ENCODE measurements around the gene HS3ST4. TPM values are rescaled to one million over a fixed set of nuclear protein-coding genes. Genes with fewer than 3 reads are reported as not detected.

HS3ST4 gene
- total and polyA plus RNA-seq, 2 experiments from 2014 or later = not detected

DNA sequence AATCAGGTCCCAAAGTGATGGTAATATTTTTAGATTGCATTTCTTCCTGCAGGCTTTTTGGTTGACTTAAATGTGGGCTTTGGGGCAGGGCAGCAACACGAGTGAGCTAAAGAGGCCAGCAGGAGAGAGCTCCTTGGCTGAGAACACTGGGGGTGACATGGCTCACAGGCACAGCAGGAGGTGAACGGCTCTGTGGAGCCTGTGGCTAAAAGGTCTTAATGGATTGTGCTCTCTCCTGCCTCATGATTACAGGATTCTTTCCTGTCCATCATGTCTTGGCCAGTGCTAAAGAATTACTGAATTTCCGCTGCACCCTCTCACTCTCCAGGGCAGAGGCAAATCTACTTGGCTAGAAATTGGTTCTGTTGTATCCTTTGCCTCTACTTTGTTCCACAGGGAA lies 366.6 kb downstream of the HS3ST4 start:
- no peaks in the 10 kb centered on the region for H3K36me3 ChIP-seq (ENCODE audit: low read depth)
- H3K4me2 ChIP-seq (ENCODE audit: unreplicated experiment) = no peak overlapping the region
- H3K27ac ChIP-seq = no peak overlapping the region
- DNase-seq = no peak
- no peaks in the 10 kb centered on the region for H4K20me1 ChIP-seq (ENCODE audit: insufficient read depth)
- H2AFZ ChIP-seq = no peak overlapping the region
- H3K9me3 ChIP-seq (ENCODE audit: low read depth) = no peaks in the 10 kb centered on the region
- H3K79me2 ChIP-seq (ENCODE audit: insufficient read depth) = no peaks in the 10 kb centered on the region
- H3K4me3 ChIP-seq = no peak overlapping the region
- H3K9ac ChIP-seq = no peak overlapping the region
- 17% methylated on average over 3 of the region's 3 CpGs for WGBS, 2 experiments (ENCODE audit: low coverage in 1 of 2, low lambda C conversion rate in 2 of 2, missing lambda C conversion rate in 2 of 2)
- H3F3A ChIP-seq (ENCODE audit: insufficient read depth) = no peaks in the 10 kb centered on the region
- no peaks in the 10 kb centered on the region for H3K4me1 ChIP-seq (ENCODE audit: insufficient read depth)
- H3K27me3 ChIP-seq (replicated peaks; ENCODE audit: insufficient read depth) = no peaks in the 10 kb centered on the region
- H3K9me2 ChIP-seq (ENCODE audit: insufficient read depth) = no peaks in the 10 kb centered on the region
- in situ Hi-C loops (cut with MboI) = no loop called here
- TF ChIP-seq EZH2phosphoT487 (IDR thresholded peaks at IDR 0.05; ENCODE audit: insufficient read depth, low read depth) (no peak), EZH2 (IDR thresholded peaks at IDR 0.05; ENCODE audit: insufficient read depth, poor library complexity, severe bottlenecking) (no peak)

DNA sequence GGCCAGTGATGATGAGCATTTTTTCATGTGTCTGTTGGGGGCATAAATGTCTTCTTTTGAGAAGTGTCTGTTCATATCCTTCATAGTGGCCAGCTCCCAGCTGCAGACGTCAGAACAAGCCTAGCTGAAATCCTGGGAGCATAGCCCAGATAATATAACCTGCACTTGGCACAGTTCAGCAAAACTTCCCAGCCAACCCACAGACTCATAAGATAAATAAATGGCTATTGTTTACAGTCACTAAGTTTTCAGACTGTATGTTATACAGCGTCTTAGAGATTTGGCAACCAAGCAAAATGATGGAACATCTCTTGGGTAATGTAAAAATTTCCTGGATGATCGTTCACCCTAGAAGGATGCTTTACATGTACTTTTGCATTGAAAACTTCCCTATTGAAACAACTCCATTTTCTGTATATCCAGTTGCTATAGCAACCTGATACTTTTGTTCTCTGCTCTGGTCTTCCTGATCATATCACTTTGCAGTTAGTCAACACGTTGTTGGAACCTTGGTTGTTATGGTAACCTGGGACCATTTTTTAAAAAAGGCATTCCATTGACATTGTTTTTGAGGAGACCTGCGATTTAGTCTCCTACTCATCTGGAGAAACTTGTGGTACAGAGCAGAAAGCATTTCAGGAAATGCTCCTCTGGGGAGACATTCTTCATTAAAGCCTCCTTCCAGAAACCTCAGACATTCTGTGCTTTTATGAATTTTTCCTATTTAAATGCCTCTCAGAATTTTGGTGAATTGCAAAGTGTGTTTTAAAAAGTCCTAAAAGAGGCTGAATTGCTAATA lies 378.7 kb downstream of the HS3ST4 start:
- H3K9me2 ChIP-seq (ENCODE audit: insufficient read depth) = no peaks in the 10 kb centered on the region
- H3K36me3 ChIP-seq (ENCODE audit: low read depth) = no peaks in the 10 kb centered on the region
- H3K27me3 ChIP-seq (replicated peaks; ENCODE audit: insufficient read depth) = no peaks in the 10 kb centered on the region
- no peak overlapping the region for H3K4me2 ChIP-seq (ENCODE audit: unreplicated experiment)
- H3F3A ChIP-seq (ENCODE audit: insufficient read depth) = no peaks in the 10 kb centered on the region
- TF ChIP-seq EZH2 (IDR thresholded peaks at IDR 0.05; ENCODE audit: insufficient read depth, poor library complexity, severe bottlenecking) (no peak), EZH2phosphoT487 (IDR thresholded peaks at IDR 0.05; ENCODE audit: insufficient read depth, low read depth) (no peak)
- WGBS, 2 experiments (ENCODE audit: low coverage in 1 of 2, low lambda C conversion rate in 2 of 2, missing lambda C conversion rate in 2 of 2) = 1 to 5% methylated on average over 5 of the region's 5 CpGs
- in situ Hi-C loops (cut with MboI) = no loop called here
- H3K4me1 ChIP-seq (ENCODE audit: insufficient read depth) = no peaks in the 10 kb centered on the region
- DNase-seq = no peak
- no peaks in the 10 kb centered on the region for H3K79me2 ChIP-seq (ENCODE audit: insufficient read depth)
- H3K4me3 ChIP-seq = no peak overlapping the region
- no peak overlapping the region for H2AFZ ChIP-seq
- no peaks in the 10 kb centered on the region for H4K20me1 ChIP-seq (ENCODE audit: insufficient read depth)
- no peak overlapping the region for H3K9ac ChIP-seq
- H3K9me3 ChIP-seq (ENCODE audit: low read depth) = no peaks in the 10 kb centered on the region
- H3K27ac ChIP-seq = no peak overlapping the region

DNA sequence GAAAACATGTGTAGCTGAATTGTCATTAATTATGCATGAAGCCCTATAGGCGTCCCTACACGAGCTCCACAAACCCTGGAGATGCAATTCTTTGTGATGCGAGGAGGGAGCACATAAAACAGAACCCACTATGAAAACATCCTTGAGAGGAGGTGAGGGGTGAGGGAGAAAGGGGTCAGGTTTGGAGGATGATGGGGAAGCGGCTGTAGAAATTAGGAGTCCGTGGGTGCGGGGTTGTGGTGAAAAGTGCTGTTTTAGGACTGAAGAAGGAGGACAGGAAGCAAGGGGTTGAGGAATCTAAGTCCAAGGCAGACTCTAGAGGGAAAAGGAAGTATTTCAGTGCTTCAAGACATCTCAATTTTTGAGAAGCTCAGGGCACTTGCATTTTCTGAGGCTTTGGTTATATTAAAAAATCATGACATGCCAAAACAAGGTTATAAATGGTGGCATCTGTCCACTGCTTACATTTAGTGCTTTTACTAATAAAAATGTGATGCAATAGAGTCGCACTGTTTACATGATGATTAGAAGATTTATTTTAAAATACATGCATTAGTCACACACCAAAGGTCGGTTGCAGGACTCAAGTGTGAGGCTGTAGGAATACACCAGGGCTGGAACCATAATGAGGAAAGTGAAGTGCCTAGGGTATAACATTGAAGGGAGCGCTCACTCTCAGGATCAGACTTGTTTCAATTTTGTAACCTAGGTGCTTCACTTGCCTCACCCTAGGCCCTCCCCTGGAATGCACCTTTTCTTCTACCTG lies 379.5 kb downstream of the HS3ST4 start:
- Histone ChIP-seq H3K27ac (no peak overlapping the region), H3K9ac (no peak overlapping the region), H2AFZ (no peak overlapping the region), H3K9me3 (ENCODE audit: low read depth) (no peaks in the 10 kb centered on the region), H3F3A (ENCODE audit: insufficient read depth) (no peaks in the 10 kb centered on the region), H4K20me1 (ENCODE audit: insufficient read depth) (no peaks in the 10 kb centered on the region), H3K4me3 (no peak overlapping the region), H3K4me1 (ENCODE audit: insufficient read depth) (no peaks in the 10 kb centered on the region), H3K79me2 (ENCODE audit: insufficient read depth) (no peaks in the 10 kb centered on the region), H3K4me2 (ENCODE audit: unreplicated experiment) (no peak overlapping the region), H3K9me2 (ENCODE audit: insufficient read depth) (no peaks in the 10 kb centered on the region), H3K36me3 (ENCODE audit: low read depth) (no peaks in the 10 kb centered on the region), H3K27me3 (replicated peaks; ENCODE audit: insufficient read depth) (no peaks in the 10 kb centered on the region)
- TF ChIP-seq EZH2phosphoT487 (IDR thresholded peaks at IDR 0.05; ENCODE audit: insufficient read depth, low read depth) (no peak), EZH2 (IDR thresholded peaks at IDR 0.05; ENCODE audit: insufficient read depth, poor library complexity, severe bottlenecking) (no peak)
- in situ Hi-C loops (cut with MboI) = no loop called here
- WGBS, 2 experiments (ENCODE audit: low coverage in 1 of 2, low lambda C conversion rate in 2 of 2, missing lambda C conversion rate in 2 of 2) = 6 to 7% methylated on average over 9 of the region's 9 CpGs
- no peak for DNase-seq

DNA sequence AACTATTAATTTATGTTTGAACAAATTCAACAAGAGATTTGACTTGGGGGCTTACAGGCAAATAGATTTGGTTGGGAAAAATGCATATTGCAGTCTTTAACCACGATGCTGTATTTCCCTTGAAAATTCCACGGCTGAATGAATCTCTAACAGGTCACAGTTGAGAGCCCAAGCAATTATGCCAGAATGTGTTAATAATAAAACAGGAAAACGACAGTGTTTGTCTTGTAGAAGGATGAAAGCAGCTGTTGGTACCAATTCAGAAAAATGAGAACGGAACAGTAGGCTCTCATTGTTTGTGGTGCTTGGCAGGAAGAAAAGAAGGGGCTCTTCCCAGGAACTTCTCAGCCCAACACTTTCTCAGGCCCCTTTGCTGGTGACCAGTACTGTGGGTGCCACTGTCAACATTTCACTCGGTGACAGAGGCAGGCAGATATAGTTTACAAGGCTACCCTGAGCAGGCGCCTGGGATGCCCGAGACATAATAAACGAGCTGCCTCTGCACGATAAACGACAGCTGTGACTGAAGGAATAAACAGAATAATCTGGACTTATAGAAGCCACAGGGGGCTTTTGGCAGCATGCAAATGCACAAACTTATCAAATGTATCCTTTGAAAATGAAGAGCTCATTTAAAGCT lies 387.1 kb downstream of the HS3ST4 start:
- no peak overlapping the region for H3K4me2 ChIP-seq (ENCODE audit: unreplicated experiment)
- H3K9me3 ChIP-seq (ENCODE audit: low read depth) = no peaks in the 10 kb centered on the region
- no peak for DNase-seq
- TF ChIP-seq EZH2 (IDR thresholded peaks at IDR 0.05; ENCODE audit: insufficient read depth, poor library complexity, severe bottlenecking) = no peak
- TF ChIP-seq EZH2phosphoT487 (IDR thresholded peaks at IDR 0.05; ENCODE audit: insufficient read depth, low read depth) = no peak
- no peaks in the 10 kb centered on the region for H3F3A ChIP-seq (ENCODE audit: insufficient read depth)
- no peaks in the 10 kb centered on the region for H3K9me2 ChIP-seq (ENCODE audit: insufficient read depth)
- 5 to 7% methylated on average over 10 of the region's 10 CpGs for WGBS, 2 experiments (ENCODE audit: low coverage in 1 of 2, low lambda C conversion rate in 2 of 2, missing lambda C conversion rate in 2 of 2)
- H3K9ac ChIP-seq = no peak overlapping the region
- H3K79me2 ChIP-seq (ENCODE audit: insufficient read depth) = no peaks in the 10 kb centered on the region
- in situ Hi-C loops (cut with MboI) = no loop called here
- H3K4me1 ChIP-seq (ENCODE audit: insufficient read depth) = no peaks in the 10 kb centered on the region
- H4K20me1 ChIP-seq (ENCODE audit: insufficient read depth) = no peaks in the 10 kb centered on the region
- H3K4me3 ChIP-seq = no peak overlapping the region
- H3K27me3 ChIP-seq (replicated peaks; ENCODE audit: insufficient read depth) = no peaks in the 10 kb centered on the region
- H3K36me3 ChIP-seq (ENCODE audit: low read depth) = no peaks in the 10 kb centered on the region
- no peak overlapping the region for H3K27ac ChIP-seq
- H2AFZ ChIP-seq = no peak overlapping the region
